ENCODE measurements around the gene DMRTA2.

DNA sequence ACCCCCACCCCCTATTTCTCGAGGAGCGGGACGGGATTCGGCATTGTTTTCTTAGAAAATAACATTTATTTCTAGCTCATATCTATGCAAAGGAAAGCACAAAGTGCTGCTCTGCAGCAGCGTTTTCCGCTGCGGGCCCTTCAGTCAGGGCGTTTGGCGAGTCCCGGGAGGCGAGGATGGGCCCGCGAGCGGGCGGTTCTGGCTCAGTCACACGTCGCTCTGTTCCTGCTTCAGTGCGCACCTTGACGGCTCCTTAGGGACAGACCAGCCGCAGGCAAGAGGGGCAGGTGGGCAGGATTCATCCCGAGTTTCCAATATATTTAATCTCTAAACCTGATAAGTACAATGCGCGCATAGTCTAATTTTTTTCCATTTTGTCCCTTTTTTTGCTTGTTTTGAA, 5.7 kb downstream of the DMRTA2 start:
- no peak for TF ChIP-seq EZH2phosphoT487 (conservative IDR thresholded peaks at IDR 0.05; ENCODE audit: low read length)
- TF ChIP-seq, protein P1, sequence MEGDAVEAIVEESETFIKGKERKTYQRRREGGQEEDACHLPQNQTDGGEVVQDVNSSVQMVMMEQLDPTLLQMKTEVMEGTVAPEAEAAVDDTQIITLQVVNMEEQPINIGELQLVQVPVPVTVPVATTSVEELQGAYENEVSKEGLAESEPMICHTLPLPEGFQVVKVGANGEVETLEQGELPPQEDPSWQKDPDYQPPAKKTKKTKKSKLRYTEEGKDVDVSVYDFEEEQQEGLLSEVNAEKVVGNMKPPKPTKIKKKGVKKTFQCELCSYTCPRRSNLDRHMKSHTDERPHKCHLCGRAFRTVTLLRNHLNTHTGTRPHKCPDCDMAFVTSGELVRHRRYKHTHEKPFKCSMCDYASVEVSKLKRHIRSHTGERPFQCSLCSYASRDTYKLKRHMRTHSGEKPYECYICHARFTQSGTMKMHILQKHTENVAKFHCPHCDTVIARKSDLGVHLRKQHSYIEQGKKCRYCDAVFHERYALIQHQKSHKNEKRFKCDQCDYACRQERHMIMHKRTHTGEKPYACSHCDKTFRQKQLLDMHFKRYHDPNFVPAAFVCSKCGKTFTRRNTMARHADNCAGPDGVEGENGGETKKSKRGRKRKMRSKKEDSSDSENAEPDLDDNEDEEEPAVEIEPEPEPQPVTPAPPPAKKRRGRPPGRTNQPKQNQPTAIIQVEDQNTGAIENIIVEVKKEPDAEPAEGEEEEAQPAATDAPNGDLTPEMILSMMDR (IDR thresholded peaks at IDR 0.05; ENCODE audit: insufficient read depth, low read length, poor library complexity, severe bottlenecking): no peak

All from SU-DHL-6 (cell line).